Glutamatergic neuron (in vitro differentiated cells): ENCODE measurements around the gene DNM3. TPM values are rescaled to one million over a fixed set of nuclear protein-coding genes. Genes with fewer than 3 reads are reported as not detected.

Experiments
- DNase-seq: peaks from one replicate; pipeline ENCODE4 v3.0.0; 2022
- H3K27ac Mint-ChIP-seq: one replicate; pipeline ENCODE4 v1.8.0; 2020; ENCODE audit warnings: mild to moderate bottlenecking, mixed read lengths, inconsistent platforms; ENCODE audit not compliant: unreplicated experiment
- H3K27me3 Mint-ChIP-seq: one replicate; pipeline ENCODE4 v1.8.0; 2020; ENCODE audit warnings: mild to moderate bottlenecking, moderate library complexity, mixed read lengths, inconsistent platforms; ENCODE audit not compliant: unreplicated experiment
- H3K36me3 Mint-ChIP-seq: one replicate; pipeline ENCODE4 v1.8.0; 2020; ENCODE audit warnings: mild to moderate bottlenecking, mixed read lengths, inconsistent platforms; ENCODE audit not compliant: unreplicated experiment
- H3K4me1 Mint-ChIP-seq: one replicate; pipeline ENCODE4 v1.8.0; 2020; ENCODE audit warnings: mild to moderate bottlenecking, low read depth, mixed read lengths, inconsistent platforms; ENCODE audit not compliant: unreplicated experiment
- H3K4me3 Mint-ChIP-seq: one replicate; pipeline ENCODE4 v1.8.0; 2020; ENCODE audit warnings: mild to moderate bottlenecking, mixed read lengths, inconsistent platforms; ENCODE audit not compliant: unreplicated experiment
- H3K9me3 Mint-ChIP-seq: one replicate; pipeline ENCODE4 v1.8.0; 2020; ENCODE audit warnings: mild to moderate bottlenecking, moderate library complexity, mixed read lengths, inconsistent platforms; ENCODE audit not compliant: unreplicated experiment
- CTCF ChIP-seq: fragments of 200-600 bp; sonication (generic); IDR thresholded peaks from one replicate; pipeline ENCODE4 v1.5.0; 2021; ENCODE audit not compliant: partially characterized antibody, unreplicated experiment
- total RNA-seq: library from RNA; stranded (reverse); fragmentation: NEBNext Ultra II Directional; extraction: Animal tissue kit (Norgen Biotek cat#: 25700); gene quantifications from one replicate; pipeline ENCODE4 v1.2.1, GENCODE V29; 2021; ENCODE audit not compliant: unreplicated experiment

DNM3 gene
- total RNA-seq, 1 donor from 2014 or later = 11.4 TPM

GRCh38 chr1:172143384-172144055 lies 302.2 kb downstream of the DNM3 start:
- no peak for DNase-seq
- H3K27ac Mint-ChIP-seq = no peak overlapping the region
- no peak for TF ChIP-seq CTCF
- no peaks in the 10 kb centered on the region for H3K36me3 Mint-ChIP-seq
- no peaks in the 10 kb centered on the region for H3K27me3 Mint-ChIP-seq
- H3K9me3 Mint-ChIP-seq = no peaks in the 10 kb centered on the region
- H3K4me1 Mint-ChIP-seq = peaks cover 19% of the 10 kb centered on the region
- no peak overlapping the region for H3K4me3 Mint-ChIP-seq

GRCh38 chr1:172144445-172145061 lies 303.3 kb downstream of the DNM3 start:
- Mint-ChIP-seq H3K4me3 (peak overlapping the region; percentile 25), H3K9me3 (no peaks in the 10 kb centered on the region), H3K27ac (peak overlapping the region; percentile 35), H3K4me1 (peaks cover 19% of the 10 kb centered on the region), H3K27me3 (no peaks in the 10 kb centered on the region), H3K36me3 (no peaks in the 10 kb centered on the region)
- peak; percentile 46 for DNase-seq
- TF ChIP-seq CTCF = no peak

- no peaks in the 10 kb centered on the region for H3K9me3 Mint-ChIP-seq
- no peak for DNase-seq
- TF ChIP-seq CTCF = no peak
- H3K27ac Mint-ChIP-seq = no peak overlapping the region
- H3K36me3 Mint-ChIP-seq = no peaks in the 10 kb centered on the region
- H3K27me3 Mint-ChIP-seq = no peaks in the 10 kb centered on the region
- peak overlapping the region; percentile 25 for H3K4me3 Mint-ChIP-seq
- H3K4me1 Mint-ChIP-seq = peaks cover 19% of the 10 kb centered on the region
Measured at GRCh38 chr1:172145231-172145651, 303.9 kb downstream of the DNM3 start.

- no peaks in the 10 kb centered on the region for H3K27me3 Mint-ChIP-seq
- no peak for DNase-seq
- H3K4me1 Mint-ChIP-seq = peaks cover 19% of the 10 kb centered on the region
- no peaks in the 10 kb centered on the region for H3K9me3 Mint-ChIP-seq
- no peak overlapping the region for H3K27ac Mint-ChIP-seq
- no peaks in the 10 kb centered on the region for H3K36me3 Mint-ChIP-seq
- H3K4me3 Mint-ChIP-seq = peak overlapping the region; percentile 21
- TF ChIP-seq CTCF = no peak
Measured at GRCh38 chr1:172145656-172146055, 304.4 kb downstream of the DNM3 start.
